Lower leg skin (tissue), 3 donors: ENCODE measurements around the gene RNF207.

ENCODE experiments used
- CTCF ChIP-seq, 3 donors: fragments of 450-650 bp; IDR thresholded peaks; one replicate each; pipeline ENCODE4 v1.5.1; 2016; ENCODE audit warnings: antibody characterized with exemption in 3 of 3, mild to moderate bottlenecking in 3 of 3, moderate library complexity in 2 of 3
- POLR2A ChIP-seq, 2 donors: fragments of 450-650 bp; IDR thresholded peaks; one replicate each; pipeline ENCODE4 v1.6.1; 2016 to 2017; ENCODE audit warnings: antibody characterized with exemption in 2 of 2, mild to moderate bottlenecking in 1 of 2, moderate library complexity in 1 of 2

GRCh38 chr1:6162341-6162740, 43.6 kb upstream of the RNF207 start:
- no peak for TF ChIP-seq CTCF (IDR thresholded peaks at IDR 0.05)
- TF ChIP-seq POLR2A (IDR thresholded peaks at IDR 0.05), result no peak
